ENCODE measurements around the gene SLC45A3. TPM values are rescaled to one million over a fixed set of nuclear protein-coding genes. Genes with fewer than 3 reads are reported as not detected.

Gene SLC45A3
- total RNA-seq, 1 experiment from 2014 or later: 11.8 TPM

DNA sequence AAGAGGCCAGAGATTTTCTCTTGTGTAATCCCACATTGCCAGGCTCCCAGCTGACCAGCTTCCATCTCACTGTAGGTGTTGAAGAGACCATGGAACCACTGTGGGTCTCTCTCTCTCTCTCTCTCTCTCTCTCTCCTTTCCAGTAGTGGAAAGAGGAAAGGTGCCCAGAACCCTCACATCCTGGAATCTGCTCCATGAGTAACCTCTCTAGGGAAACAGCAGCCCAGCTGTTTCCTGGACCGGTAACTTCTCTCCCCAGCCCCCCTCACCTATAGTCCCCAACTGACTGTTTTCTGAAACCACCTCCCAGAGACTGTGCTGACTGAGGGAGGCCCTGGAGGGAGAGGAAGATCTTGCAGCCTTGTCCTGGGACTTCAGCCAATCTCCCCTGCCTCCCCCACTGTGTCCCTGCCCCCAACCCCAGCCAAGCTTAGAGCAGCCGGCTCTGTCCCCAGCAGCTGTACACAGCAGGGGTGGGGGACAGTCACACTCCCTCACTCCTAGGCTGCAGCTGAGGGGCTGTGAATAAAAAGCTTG lies 20.6 kb upstream of the SLC45A3 start:
- DNase-seq (ENCODE audit: low read depth): no peak

- no peak for DNase-seq (ENCODE audit: low read depth)
Measured at GRCh38 chr1:205699416-205699815, 19.1 kb upstream of the SLC45A3 start.

- no peak for DNase-seq (ENCODE audit: low read depth)
Measured at GRCh38 chr1:205698921-205699320, 18.6 kb upstream of the SLC45A3 start.

GRCh38 chr1:205693421-205693991 lies 13.2 kb upstream of the SLC45A3 start:
- DNase-seq (ENCODE audit: low read depth): no peak

- DNase-seq (ENCODE audit: low read depth): no peak
Measured at GRCh38 chr1:205692423-205692822, 12.1 kb upstream of the SLC45A3 start.

DNA sequence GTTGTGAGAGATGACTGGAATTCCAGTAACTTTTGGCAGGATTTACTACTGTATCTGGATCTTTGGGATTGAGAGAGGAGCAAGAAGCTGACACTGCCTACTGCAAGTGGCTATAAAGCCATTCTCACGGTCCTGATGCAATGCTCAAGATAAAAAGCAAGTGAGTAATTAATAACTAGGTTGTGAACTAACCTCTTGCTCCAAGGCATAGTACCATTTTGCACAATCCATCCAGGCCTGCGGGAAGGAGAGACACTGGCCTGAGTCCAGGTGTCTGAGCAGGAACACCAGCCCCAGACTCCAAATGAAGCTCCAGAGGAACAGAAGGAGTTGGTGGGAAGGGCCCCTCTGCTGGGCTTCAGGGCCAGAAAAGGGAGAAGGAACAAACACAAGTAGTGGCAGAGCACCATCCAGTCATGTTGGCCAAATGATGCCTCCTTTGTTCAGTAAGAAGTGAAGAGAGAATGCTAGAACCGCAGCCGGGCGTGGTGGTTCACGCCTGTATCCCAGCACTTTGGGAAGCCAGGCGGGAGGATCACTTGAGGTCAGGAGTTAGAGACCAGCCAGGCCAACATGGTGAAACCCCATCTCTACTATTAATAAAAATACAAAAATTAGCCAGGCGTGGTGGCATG lies 9.9 kb upstream of the SLC45A3 start:
- DNase-seq (ENCODE audit: low read depth): no peak

GRCh38 chr1:205689479-205689878 lies 9.2 kb upstream of the SLC45A3 start:
- DNase-seq (ENCODE audit: low read depth): no peak

DNA sequence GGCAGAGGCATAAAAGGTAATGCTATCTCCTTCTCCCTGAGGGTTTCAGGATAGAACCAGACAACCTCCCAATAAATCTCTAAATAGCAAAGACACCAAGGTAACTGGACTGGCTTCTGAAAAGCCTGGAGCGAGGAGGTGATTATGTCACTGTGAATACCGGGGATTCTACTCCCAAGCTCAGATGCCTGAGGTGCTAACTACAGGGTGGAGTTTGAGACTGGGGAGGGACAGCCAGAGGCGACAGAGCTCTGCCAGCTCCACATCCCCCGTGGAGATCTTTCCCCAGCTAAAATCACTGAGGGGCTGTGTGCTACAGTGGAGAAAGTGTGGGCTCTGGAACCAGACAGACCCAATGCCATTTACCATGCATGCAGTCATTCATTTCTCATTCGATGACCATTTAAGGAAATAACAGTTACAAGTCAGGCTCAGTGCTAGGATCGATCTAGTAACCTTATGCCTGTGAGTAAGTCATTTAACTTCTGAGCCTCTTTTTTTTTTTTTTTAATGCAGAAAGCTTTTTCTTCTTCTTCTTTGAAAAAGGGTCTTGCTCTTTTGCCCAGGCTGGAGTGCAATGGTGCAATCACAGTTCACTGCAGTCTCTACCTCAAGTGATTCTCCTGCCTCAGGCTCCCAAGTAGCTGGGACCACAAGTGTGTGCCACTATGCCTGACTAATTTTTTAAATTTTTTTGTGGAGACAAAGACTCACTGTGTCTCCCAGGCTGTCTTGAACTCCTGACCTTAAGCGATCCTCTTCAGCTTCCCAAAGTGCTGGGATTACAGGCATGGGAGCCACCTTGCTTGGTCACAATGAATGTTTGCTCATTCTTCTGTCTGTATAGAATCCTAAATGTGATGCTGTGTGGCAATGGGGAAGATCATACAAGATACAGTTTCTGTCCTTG lies 8.1 kb upstream of the SLC45A3 start:
- no peak for DNase-seq (ENCODE audit: low read depth)

DNA sequence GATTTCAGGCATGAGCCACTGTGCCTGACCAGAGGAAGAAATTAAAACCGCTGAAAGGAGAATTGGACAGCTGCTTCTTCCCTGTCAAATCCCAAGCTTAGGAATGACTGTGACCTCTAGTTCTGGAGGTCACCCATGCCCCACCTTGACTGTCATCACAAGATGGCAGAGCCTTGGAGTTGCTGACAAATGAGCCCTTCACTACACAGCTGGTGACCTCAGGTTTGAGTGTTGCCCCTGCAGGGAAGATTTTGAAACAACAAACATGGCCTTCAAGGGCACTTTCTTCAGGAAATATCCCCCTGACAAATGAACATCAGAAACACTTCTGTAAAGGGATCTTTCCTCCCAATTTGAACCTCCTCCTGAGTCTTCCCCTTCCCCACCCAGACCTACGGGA lies 6.9 kb upstream of the SLC45A3 start:
- DNase-seq (ENCODE audit: low read depth): no peak

DNA sequence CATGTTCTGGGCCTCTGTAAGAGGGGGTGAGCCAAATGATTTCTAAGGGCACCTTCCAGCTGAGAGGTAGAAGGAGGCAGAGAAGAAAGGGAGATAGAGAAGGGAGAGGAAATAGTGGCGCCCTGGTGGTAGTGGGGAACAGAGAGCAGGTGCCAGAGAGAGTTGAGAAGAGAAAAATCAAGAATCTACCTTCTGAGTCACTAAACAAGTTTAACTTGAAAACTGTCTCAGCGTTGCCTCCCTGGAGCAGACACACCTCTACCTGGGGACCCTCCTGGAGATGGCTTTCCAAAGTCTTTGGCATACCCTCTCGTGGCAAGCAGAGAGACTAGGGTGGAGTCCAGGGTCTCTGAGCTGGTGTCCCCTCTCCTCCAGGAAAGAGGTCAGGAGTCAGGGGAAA lies 1.1 kb upstream of the SLC45A3 start:
- DNase-seq (ENCODE audit: low read depth): no peak

GRCh38 chr1:205678286-205679111 lies 1.8 kb downstream of the SLC45A3 start:
- DNase-seq (ENCODE audit: low read depth): no peak

- DNase-seq (ENCODE audit: low read depth): no peak
Measured at GRCh38 chr1:205677167-205677566, 3.1 kb downstream of the SLC45A3 start.

- no peak for DNase-seq (ENCODE audit: low read depth)
Measured at GRCh38 chr1:205676597-205676996, 3.7 kb downstream of the SLC45A3 start.

DNA sequence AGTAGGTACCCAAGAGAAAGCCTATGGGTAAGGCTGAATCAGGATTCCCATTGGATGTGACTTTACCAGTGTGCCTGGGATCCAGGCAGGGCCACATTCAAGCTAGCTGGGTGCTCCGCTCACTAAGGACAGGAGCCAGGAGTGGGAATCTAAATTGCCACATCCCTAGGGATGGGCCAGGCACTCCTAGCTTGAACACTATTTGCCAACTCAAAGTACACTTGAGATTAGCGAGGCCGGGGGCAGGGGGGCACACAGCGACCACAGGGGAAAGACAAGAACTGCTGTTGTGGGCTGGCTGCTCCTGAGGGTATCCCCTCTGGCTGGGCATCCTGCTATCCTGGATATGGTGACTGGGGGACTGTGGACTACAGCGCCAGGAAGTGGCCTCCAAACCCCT lies 4.3 kb downstream of the SLC45A3 start:
- no peak for DNase-seq (ENCODE audit: low read depth)

GRCh38 chr1:205675247-205675646 lies 5.1 kb downstream of the SLC45A3 start:
- no peak for DNase-seq (ENCODE audit: low read depth)

DNA sequence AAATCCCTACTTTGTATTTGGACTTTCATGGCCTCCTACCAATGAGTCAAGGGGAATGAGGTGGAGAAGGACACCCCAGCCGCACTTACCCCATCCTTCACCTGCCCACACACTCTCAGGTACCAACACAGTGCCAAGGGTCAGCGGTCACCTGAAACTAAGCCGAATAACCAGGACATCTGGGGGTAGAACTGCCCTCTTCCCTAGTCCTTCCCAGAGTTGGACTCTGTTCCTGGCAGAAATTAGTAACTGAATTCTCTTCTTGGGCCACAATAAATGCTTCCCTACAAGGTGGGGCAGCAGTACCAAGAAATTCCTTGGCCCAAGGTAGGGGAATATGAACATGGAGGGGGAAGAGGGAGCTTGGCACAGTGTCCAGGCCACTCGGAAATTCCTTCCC lies 7.3 kb downstream of the SLC45A3 start:
- DNase-seq (ENCODE audit: low read depth): no peak

DNA sequence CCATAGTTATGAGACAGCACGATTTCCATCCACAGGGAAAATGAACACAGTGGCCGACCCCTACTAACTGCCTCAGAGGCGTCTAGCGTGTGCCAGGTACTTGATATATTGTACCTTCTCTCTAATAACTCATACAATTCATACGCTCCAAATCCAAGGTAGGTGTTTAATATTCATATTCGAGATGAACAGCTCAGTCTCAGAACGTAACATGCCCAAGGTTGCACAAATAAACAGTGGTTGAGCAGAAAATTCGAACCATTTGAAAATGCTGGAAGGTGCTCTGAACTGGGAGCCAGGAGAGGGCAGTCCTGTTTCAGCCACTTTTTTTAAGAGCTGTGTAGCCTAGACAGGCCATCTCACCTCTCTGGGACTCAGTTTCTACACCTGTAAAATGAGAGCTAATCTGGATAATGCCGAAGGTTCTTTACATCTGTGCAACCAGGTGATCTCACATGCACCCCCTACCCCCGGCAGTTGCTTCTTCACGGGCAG lies 7.9 kb downstream of the SLC45A3 start:
- DNase-seq (ENCODE audit: low read depth): no peak

DNA sequence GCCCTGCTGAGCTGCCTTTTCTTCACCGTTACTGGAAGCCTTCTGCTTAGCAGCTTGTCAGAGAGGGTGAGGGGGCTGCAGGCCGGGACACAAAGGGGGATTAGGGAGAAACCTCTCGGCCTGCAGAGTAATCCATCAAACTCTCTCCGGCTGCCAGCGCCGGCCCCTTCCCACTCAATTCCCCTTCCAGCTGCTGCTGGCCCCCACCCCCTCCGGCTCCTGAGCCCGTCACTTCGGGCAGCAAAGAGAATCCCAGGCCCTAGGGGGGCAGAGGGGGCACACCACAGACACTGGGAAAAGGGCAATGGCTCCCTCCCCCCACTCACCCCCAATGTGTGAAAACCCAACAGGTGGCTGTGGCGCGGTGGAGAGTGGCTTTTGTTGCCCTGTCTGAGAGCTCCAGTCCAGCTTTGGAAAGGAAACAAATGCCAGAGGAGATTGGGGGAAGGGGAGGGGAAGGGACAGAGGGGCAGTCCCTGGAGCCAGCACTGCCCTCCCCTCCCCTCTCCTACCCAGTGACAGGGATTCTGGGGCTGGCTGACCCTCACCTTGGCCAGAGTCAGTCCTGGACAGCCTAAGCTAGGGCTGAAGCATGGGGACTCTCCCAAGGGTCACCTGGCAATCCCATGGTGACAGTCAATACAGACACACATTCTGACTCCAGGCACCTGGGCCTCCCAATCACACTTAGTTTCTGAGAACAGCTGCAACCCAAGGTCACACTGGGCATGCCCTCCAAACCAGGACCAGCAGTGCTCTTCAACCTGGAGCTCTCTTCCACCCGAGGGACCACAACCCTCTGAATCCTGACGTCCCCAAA lies 9.5 kb downstream of the SLC45A3 start:
- no peak for DNase-seq (ENCODE audit: low read depth)

- no peak for DNase-seq (ENCODE audit: low read depth)
Measured at GRCh38 chr1:205670150-205670446, 10.2 kb downstream of the SLC45A3 start.

GRCh38 chr1:205669341-205670149 lies 10.8 kb downstream of the SLC45A3 start:
- peak; percentile 32 for DNase-seq (ENCODE audit: low read depth)
